GM21723 (cell line): Measurements from ENCODE around the gene RXFP2.

Source experiments
- ATAC-seq: cut with Tn5 transposase; IDR thresholded peaks from one replicate; pipeline ENCODE4 v1.9.1; 2021; ENCODE audit warnings: mild to moderate bottlenecking, moderate library complexity; ENCODE audit not compliant: unreplicated experiment

The RXFP2 gene

GRCh38 chr13:31739226-31739625 is at the start of gene RXFP2:
RXFP2 (plus strand) TSS chr13:31739526; CDS start chr13:31739613, 87 bp downstream.
- no peak for ATAC-seq

- no peak for ATAC-seq
Observed at GRCh38 chr13:31697290-31697689, 42.0 kb upstream of the RXFP2 start.

- ATAC-seq: no peak
Observed at GRCh38 chr13:31699650-31700049, 39.7 kb upstream of the RXFP2 start.

GRCh38 chr13:31703780-31704179 is 35.5 kb upstream of the RXFP2 start:
- no peak for ATAC-seq

- no peak for ATAC-seq
Observed at GRCh38 chr13:31706105-31706504, 33.2 kb upstream of the RXFP2 start.

- ATAC-seq: no peak
Observed at GRCh38 chr13:31717583-31717982, 21.7 kb upstream of the RXFP2 start.

- ATAC-seq: no peak
Observed at GRCh38 chr13:31719214-31719613, 20.1 kb upstream of the RXFP2 start.

- ATAC-seq: no peak
Observed at GRCh38 chr13:31722673-31723072, 16.7 kb upstream of the RXFP2 start.

GRCh38 chr13:31725841-31726240 is 13.5 kb upstream of the RXFP2 start:
- ATAC-seq: no peak

GRCh38 chr13:31731921-31732320 is 7.4 kb upstream of the RXFP2 start:
- no peak for ATAC-seq

GRCh38 chr13:31733066-31733465 is 6.3 kb upstream of the RXFP2 start:
- no peak for ATAC-seq

- ATAC-seq: no peak
Observed at GRCh38 chr13:31733647-31734046, 5.7 kb upstream of the RXFP2 start.

GRCh38 chr13:31742097-31742734 is 2.9 kb downstream of the RXFP2 start:
- peak; percentile 83 for ATAC-seq

- ATAC-seq: no peak
Observed at GRCh38 chr13:31747291-31747690, 8.0 kb downstream of the RXFP2 start.

GRCh38 chr13:31747966-31748365 is 8.6 kb downstream of the RXFP2 start:
- ATAC-seq: no peak

GRCh38 chr13:31749929-31750328 is 10.6 kb downstream of the RXFP2 start:
- no peak for ATAC-seq

- no peak for ATAC-seq
Observed at GRCh38 chr13:31755211-31755610, 15.9 kb downstream of the RXFP2 start.

GRCh38 chr13:31755803-31756212 is 16.5 kb downstream of the RXFP2 start:
- no peak for ATAC-seq

GRCh38 chr13:31756346-31756745 is 17.0 kb downstream of the RXFP2 start:
- ATAC-seq: no peak

GRCh38 chr13:31761951-31762350 is 22.6 kb downstream of the RXFP2 start:
- no peak for ATAC-seq

GRCh38 chr13:31764556-31764955 is 25.2 kb downstream of the RXFP2 start:
- ATAC-seq: no peak

GRCh38 chr13:31765138-31765785 is 25.9 kb downstream of the RXFP2 start:
- ATAC-seq: no peak
